ENCODE measurements around the gene BCL2L14.

Gene BCL2L14

GRCh38 chr12:12056951-12057350 lies 13.8 kb upstream of the BCL2L14 start:
- no peak for DNase-seq

GRCh38 chr12:12064596-12064995 lies 6.1 kb upstream of the BCL2L14 start:
- DNase-seq, result no peak

DNA sequence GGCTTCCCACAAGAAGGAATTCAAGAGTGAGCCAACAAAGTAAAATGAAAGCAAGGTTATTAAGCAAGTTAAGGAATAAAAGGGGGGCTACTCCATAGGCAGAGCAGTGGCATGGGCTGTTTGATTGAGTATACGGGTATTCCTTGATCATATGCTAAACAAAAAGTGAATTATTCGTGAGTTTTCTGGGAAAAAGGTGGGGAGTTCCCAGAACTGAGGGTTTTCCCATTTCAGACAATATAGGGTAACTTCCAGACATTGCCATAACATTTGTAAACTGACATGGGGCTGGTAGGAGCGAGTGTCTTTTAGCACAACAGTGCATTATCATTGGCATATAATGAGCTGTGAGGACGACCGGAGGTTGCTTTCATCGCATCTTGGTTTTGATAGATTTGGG lies 2.0 kb upstream of the BCL2L14 start:
- DNase-seq, result no peak

- DNase-seq, result no peak
These were observed 754 bp upstream of the BCL2L14 start for GRCh38 chr12:12069821-12070548.

DNA sequence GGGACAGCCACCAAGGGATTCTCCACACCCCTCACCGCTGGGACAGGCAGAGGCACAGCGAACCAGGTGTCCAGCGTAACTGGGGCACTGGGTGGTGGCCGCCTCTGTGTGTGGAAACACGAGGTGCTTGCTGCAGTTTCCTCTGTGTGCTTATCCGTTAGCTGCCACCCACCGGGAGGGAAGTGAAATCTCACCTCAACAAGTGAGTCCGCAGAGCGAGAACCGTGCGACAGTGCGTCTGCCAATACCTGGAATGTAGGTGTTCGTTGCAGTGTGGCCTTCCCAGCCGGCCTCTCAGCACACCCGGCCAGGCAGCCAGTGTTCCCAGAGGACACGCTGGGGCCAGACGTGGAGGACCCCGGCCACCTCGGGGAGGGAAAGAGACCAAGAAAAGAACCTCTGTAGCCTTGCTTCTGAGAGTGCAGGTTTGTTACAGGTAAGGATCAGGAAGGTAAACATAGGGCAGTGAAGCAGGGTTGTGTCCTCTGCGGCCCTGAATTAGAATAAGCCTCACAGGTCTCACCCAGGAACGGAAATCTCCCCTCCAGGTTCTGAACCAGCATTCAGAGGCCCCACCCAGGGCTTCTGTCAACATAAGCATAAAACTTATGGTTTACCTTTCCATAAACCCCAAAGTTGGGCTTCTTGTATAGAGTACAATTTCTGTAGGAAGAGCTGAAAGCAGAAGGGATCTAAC lies 1.5 kb downstream of the BCL2L14 start:
- DNase-seq, result no peak

- DNase-seq, result no peak
These were observed 8.6 kb downstream of the BCL2L14 start for GRCh38 chr12:12079291-12079690.

DNA sequence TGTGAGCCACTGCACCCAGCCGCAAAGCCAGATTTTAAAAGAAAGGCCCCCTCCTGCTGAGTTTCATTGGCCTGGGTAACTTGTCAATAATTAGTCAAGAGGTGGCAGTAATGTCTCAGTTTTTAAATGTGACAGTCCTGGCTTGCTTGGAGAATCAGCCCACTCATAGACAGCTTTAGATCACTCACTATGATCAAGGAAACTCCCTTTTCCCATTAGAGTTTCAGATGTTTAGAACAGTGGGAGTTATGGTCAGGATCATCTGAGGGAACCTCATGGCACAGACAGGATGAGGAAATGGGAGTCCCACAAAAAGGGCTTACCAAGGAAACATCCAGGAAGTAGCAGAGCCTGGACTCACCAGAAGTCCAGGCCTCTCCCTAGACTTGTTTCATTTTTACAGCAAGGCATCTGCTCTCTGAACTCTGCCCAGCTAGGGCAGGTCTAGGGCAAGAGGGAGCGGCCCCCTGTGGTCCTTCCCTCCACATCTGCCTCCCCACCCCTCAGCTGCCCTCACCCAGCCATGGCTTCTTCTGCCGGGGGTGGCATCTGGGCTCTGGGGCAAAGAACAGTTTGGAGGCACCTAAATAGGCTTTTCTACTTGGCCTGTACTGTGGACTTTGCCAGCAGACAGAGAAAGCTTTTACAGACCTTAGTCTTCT lies 11.2 kb downstream of the BCL2L14 start:
- DNase-seq, result peak; percentile 10 to 15

DNA sequence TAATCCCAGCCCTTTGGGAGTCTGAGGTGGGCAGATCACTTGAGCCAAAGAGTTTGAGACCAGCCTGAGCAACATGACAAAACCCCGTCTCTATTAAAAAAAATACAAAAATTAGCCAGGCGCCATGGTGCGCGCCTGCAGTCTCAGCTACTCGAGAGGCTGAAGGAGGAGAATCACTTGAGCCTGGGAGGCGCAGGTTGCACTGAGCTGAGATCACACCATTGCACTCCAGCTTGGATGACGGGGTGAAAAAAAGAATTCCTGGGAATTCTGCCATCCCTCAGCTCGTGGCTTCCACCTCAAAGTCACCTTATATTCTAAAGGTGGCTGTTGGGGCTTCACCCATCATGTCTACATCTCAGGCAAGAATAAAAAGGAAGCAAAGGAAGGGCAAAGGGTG lies 12.9 kb downstream of the BCL2L14 start:
- DNase-seq, result no peak

DNA sequence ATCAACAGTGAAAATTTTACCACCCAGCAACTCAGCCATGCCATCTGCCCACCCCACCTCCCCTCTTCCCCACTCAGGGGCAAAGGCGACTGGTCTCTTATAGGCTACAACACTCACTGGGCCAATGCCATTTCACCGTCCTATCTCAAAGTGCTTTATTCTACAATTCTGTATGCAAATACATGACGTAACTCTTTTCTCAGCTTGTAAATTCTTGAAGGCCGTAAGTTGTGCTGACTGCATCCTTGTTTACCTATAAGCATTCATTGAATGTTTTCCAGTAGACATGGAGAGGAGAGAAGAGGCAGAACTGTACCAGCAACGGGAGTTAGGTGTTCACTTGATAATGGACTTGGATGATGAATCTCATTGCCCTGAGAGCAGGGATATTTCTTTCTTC lies 15.6 kb downstream of the BCL2L14 start:
- no peak for DNase-seq

- no peak for DNase-seq
These were observed 16.4 kb downstream of the BCL2L14 start for GRCh38 chr12:12086973-12087692.

DNA sequence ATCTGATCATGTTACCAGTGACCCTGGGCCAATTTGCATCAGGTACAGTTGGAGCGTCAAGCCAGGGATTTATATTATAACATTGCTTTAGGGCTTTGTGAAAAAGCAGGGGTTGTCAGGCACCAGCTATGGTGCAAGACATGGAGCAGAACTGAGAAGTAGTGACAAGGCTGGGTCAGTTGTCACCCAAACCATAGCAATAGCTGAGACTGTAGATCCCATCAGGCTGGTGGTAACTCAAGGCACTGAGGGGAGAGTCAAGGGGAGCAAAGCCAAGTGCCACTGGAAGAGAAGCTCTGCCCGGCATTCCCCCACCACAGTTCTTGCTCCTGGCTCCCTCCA lies 16.9 kb downstream of the BCL2L14 start:
- DNase-seq, result no peak

DNA sequence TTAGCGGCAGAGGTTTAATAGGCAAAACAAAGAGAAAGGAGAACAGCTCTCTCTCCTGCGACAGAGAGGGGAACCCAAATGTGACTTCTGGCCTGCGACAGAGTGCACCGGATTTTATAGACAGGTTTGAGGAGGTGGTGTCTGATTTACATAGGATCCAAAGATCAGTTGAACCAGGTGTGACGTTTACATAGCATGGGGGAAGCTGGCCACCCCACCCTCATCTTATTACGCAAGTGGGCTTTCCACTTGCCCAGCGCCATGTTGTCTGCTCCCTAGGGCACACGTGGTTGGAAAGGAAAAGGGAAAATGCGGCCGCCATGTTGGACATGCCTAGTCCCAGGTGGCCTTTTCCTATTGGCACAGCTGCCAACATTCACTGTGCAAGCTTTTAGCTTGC lies 17.4 kb downstream of the BCL2L14 start:
- no peak for DNase-seq

DNA sequence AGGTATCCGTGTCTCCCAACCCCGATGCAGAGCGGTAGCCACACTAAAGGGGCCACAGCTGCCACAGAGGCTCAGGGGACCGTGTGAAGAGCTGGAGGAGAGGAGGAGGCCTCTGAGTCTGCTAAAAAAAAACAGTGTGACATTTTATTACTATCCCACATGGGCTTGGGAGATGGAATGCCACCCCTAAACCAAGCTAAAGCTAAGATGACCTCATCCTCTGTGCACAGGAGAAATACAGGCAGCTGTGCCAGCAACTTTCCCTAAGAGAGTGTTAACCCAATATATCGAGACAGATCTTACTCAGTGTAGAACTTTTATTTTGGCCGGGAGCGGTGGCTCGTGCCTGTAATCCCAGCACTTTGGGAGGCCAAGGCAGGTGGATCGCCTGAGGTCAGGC lies 18.0 kb downstream of the BCL2L14 start:
- DNase-seq, result no peak

- no peak for DNase-seq
These were observed 20.3 kb downstream of the BCL2L14 start for GRCh38 chr12:12091071-12091470.

DNA sequence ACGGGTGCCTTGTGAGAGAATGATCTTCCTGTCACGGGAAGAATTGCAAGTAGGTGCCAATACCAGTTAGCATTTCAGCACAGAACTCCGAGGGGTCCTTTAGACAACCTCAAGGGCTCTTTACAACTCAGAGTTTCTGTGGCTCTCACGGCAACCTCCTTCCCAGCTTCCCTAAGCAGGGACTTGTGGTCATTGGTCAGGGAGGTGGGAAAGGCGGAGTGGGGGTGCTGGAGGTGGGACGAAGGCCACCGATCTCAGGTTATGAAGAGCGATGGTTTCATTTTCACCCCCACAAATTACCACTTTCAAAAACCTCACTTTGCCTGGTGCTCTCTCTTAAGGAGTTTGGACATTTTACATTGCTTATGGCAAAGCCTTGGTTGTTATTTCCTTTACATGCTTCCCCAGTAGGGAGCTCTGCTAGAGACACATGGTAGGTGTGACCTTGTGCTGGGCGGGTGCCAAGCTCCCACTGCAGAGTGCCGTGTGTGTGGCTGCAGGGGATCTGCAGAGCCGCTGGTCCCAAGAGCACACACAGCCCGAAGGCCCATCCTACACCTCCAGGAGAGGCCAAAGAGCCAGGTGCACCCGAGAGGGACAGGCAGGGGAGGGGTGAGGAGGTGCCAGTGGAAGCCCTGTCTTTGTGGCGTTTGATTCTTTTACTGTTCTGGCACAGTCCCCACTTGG lies 21.4 kb downstream of the BCL2L14 start:
- no peak for DNase-seq

- DNase-seq, result no peak
These were observed 23.7 kb downstream of the BCL2L14 start for GRCh38 chr12:12094481-12094880.

DNA sequence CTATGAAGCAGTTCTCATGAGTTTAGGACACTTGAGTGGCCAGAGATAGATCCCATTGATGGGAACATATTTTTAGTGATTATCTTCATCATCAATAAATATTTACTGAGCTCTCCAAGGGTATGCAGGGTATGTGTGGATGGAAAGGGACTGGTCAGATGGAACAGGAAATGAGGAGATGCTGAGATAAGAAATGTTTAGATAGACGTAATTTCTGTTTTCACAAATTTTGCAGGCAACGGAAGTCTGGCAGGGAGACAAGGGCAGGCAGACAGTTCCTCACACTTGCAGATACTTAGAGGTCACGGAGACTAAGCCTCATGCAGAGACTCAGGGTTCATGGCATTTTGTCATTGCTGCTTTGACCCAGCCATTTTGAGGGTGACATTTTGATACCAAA lies 24.3 kb downstream of the BCL2L14 start:
- DNase-seq, result no peak

GRCh38 chr12:12097891-12098690 lies 27.4 kb downstream of the BCL2L14 start:
- DNase-seq, result no peak

DNA sequence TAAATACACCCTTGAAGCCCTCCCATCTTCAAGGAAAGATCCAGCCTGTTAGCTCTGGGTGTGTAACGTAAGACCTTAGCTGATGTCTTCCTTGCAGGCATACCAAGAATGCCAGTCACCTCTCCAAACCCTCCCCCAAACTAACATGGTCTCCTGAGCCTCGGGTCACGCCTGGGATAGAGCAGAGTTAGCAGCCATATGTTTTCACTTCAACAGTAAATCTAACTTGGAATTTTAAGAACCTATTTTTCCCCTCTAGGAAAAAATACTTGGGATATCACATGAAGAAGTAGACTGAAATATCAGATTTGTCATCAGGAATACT lies 27.9 kb downstream of the BCL2L14 start:
- no peak for DNase-seq

DNA sequence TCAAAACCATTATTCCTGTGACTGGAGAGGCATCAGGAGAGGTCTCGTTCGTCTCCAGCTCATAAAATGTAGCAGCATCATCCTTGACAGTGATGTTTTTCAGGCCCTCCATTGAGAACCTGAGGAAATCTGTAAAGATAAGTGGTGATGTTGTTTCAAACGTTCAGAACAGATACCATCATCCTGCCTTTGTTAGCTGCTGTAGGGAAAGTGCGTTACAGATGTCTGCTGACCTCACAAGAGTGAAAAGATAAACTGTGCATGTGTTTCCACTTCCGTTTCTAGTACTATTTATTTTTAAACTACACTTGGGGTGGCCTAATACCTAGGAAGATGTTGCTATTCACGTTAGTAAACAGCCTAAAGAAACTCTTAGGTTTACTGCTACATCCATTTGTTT lies 28.4 kb downstream of the BCL2L14 start:
- no peak for DNase-seq

DNA sequence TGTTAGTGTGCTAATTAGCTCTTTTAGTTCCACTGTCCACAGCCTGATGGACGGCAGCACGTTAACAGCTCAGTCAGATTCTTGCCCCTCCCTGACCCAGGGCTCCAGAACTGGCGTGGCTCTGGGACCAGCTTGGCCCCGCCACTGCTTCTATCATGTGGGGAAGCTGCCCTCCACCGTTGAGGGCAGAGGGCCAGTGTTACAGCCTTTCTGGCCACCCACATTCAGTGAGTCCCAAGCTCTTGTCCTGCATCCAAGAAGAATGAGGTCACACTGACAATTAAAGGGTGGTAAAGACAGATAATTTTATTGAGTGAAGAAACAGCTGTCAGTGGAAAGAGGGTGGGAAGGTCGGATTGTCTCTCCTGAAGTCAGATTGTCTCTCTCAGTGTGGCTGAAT lies 36.9 kb downstream of the BCL2L14 start:
- DNase-seq, result no peak

DNA sequence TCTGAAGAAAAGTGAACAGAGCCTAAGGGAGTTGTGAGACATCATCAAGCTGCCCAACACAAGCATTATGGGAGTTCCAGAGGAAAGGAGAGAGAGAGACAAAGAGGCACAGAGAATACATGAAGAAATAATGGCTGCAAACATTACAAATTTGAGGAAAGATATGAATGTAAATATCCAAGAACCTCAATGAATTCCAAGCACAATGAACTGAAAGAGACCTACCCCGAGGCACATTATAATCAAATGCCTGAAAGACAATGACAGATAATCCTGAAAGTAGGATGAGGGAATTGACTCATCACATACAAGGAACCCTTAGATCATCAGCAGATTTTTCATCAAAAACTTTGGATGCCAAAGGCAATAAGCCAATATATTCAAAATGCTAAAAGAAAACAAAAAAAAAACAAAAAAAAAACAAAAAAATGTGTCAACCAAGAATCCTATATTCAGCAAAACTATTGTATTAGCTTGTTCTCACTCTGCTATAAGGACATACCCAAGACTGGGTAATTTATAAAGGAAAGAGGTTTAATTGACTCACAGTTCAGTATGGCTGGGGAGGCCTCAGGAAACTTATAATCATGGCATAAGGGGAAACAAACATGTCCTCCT lies 37.8 kb downstream of the BCL2L14 start:
- no peak for DNase-seq
